GM23338 (cell line): Measurements from ENCODE around the gene MIPEP. TPM values are rescaled to one million over a fixed set of nuclear protein-coding genes. Genes with fewer than 3 reads are reported as not detected.

Experiments used
- ATAC-seq: fragments of 200-7000 bp; cut with Tn5 transposase; 3 replicates; pipeline ENCODE4 v1.9.1; 2020
- DNase-seq: peaks from one replicate; pipeline ENCODE4 v3.0.0-alpha.2; 2015; ENCODE audit warnings: low spot score
- H2AFZ ChIP-seq: fragments of 200-600 bp; sonication (generic); 2 replicates; pipeline ENCODE4 v1.8.0; 2016; ENCODE audit warnings: antibody characterized with exemption, mild to moderate bottlenecking, moderate library complexity
- H3F3A ChIP-seq: fragments of 200-600 bp; sonication (generic); replicated peaks from 2 replicates; pipeline ENCODE4 v1.8.0; 2017; ENCODE audit warnings: antibody characterized with exemption, mixed run types, low read depth
- H3K27ac ChIP-seq: fragments of 200-600 bp; sonication (generic); 2 replicates; pipeline ENCODE4 v1.6.1; 2016; ENCODE audit warnings: low read depth
- H3K27me3 ChIP-seq: fragments of 200-600 bp; sonication (generic); 2 replicates; pipeline ENCODE4 v1.8.0; 2016; ENCODE audit warnings: mild to moderate bottlenecking, mixed run types, moderate library complexity; ENCODE audit not compliant: insufficient read depth
- H3K36me3 ChIP-seq: fragments of 200-600 bp; sonication (generic); 2 replicates; pipeline ENCODE4 v1.8.0; 2016; ENCODE audit warnings: mild to moderate bottlenecking; ENCODE audit not compliant: insufficient read depth
- H3K4me1 ChIP-seq: fragments of 200-600 bp; sonication (generic); 2 replicates; pipeline ENCODE4 v1.8.0; 2016; ENCODE audit warnings: mild to moderate bottlenecking, moderate library complexity; ENCODE audit not compliant: insufficient read depth
- H3K4me2 ChIP-seq: fragments of 200-600 bp; sonication (generic); 2 replicates; pipeline ENCODE4 v1.7.1; 2017; ENCODE audit warnings: mixed run types
- H3K4me3 ChIP-seq: fragments of 200-600 bp; sonication (generic); 2 replicates; pipeline ENCODE4 v1.6.1; 2016; ENCODE audit warnings: mixed run types
- H3K79me2 ChIP-seq: fragments of 200-600 bp; sonication (generic); replicated peaks from 2 replicates; pipeline ENCODE4 v1.8.0; 2017; ENCODE audit warnings: mild to moderate bottlenecking; ENCODE audit not compliant: insufficient read depth
- H3K9me2 ChIP-seq: fragments of 200-600 bp; sonication (generic); 2 replicates; pipeline ENCODE4 v1.8.0; 2017; ENCODE audit not compliant: insufficient read depth
- H4K20me1 ChIP-seq: fragments of 200-600 bp; sonication (generic); replicated peaks from 2 replicates; pipeline ENCODE4 v1.8.0; 2017; ENCODE audit warnings: mild to moderate bottlenecking; ENCODE audit not compliant: insufficient read depth
- H3K27ac Mint-ChIP-seq: 2 replicates; pipeline ENCODE4 v1.8.0; 2020; ENCODE audit warnings: inconsistent platforms, mild to moderate bottlenecking, moderate library complexity, mixed read lengths
- H3K27me3 Mint-ChIP-seq: 3 replicates; pipeline ENCODE4 v1.8.0; 2022; ENCODE audit warnings: low read depth, mild to moderate bottlenecking, moderate library complexity, mixed read lengths, inconsistent platforms; ENCODE audit not compliant: insufficient read depth, poor library complexity
- H3K36me3 Mint-ChIP-seq: 3 replicates; pipeline ENCODE4 v1.8.0; 2021; ENCODE audit warnings: low read depth, mild to moderate bottlenecking, inconsistent platforms, moderate library complexity, mixed read lengths
- H3K4me1 Mint-ChIP-seq: 3 replicates; pipeline ENCODE4 v1.8.0; 2020; ENCODE audit warnings: mild to moderate bottlenecking, inconsistent platforms, mixed read lengths
- H3K4me3 Mint-ChIP-seq: 3 replicates; pipeline ENCODE4 v1.8.0; 2021; ENCODE audit warnings: moderate library complexity, mild to moderate bottlenecking, inconsistent platforms, mixed read lengths
- H3K9me3 Mint-ChIP-seq: 3 replicates; pipeline ENCODE4 v1.8.0; 2020; ENCODE audit warnings: moderate library complexity, mild to moderate bottlenecking, inconsistent platforms, mixed read lengths
- CREB1 ChIP-seq: fragments of 250-450 bp; sonication (Bioruptor Pico); IDR thresholded peaks from 2 replicates; pipeline ENCODE4 v1.5.0; 2020; ENCODE audit warnings: low read depth, mild to moderate bottlenecking, moderate library complexity
- EZH2 ChIP-seq: fragments of 200-600 bp; sonication (generic); IDR thresholded peaks from one replicate; pipeline ENCODE4 v1.8.0; 2017; ENCODE audit warnings: antibody characterized with exemption, mild to moderate bottlenecking, low read depth; ENCODE audit not compliant: unreplicated experiment
- EZH2phosphoT487 ChIP-seq: fragments of 200-600 bp; sonication (generic); IDR thresholded peaks from one replicate; pipeline ENCODE4 v1.8.1; 2018; ENCODE audit warnings: antibody characterized with exemption; ENCODE audit not compliant: unreplicated experiment
- JUNB ChIP-seq: IDR thresholded peaks from one replicate; pipeline ENCODE4 v1.6.1; 2016; ENCODE audit warnings: antibody characterized with exemption; ENCODE audit not compliant: unreplicated experiment
- STAT1 ChIP-seq: IDR thresholded peaks from one replicate; pipeline ENCODE4 v1.6.1; 2016; ENCODE audit warnings: antibody characterized with exemption; ENCODE audit not compliant: unreplicated experiment
- ZNF114 ChIP-seq: fragments of 250-450 bp; sonication (Bioruptor Pico); IDR thresholded peaks from 2 replicates; pipeline ENCODE4 v1.5.0; 2020; ENCODE audit warnings: mild to moderate bottlenecking, moderate library complexity
- ZNF331 ChIP-seq: fragments of 250-450 bp; sonication (Bioruptor Pico); IDR thresholded peaks from 2 replicates; pipeline ENCODE4 v1.5.0; 2020; ENCODE audit warnings: low read depth, mild to moderate bottlenecking, moderate library complexity
- polyA plus RNA-seq: library from polyadenylated mRNA; unstranded; fragments of >200 nt; fragmentation: Nextera tagmentation; extraction: Ambion mirVana; gene quantifications from 2 replicates; pipeline ENCODE4 v1.2.1, GENCODE V29; 2016
- total RNA-seq: library from RNA; depleted of rRNA; stranded (reverse); fragments of >200 nt; shearing (Covaris generic); gene quantifications from 2 replicates; pipeline ENCODE4 v1.2.3, GENCODE V29; 2014
- TF ChIP-seq, protein P1 (sequence below), 2 experiments: fragments of 200-600 bp in 1 of 2; sonication (generic) in 1 of 2; conservative IDR thresholded peaks; 2 replicates each; pipeline versions ENCODE4 v1.5.1 to v1.6.1; 2016 to 2017; ENCODE audit warnings: antibody characterized with exemption in 2 of 2, low read depth in 2 of 2, mild to moderate bottlenecking in 2 of 2, moderate library complexity in 1 of 2
- TF ChIP-seq, protein P2 (sequence below): IDR thresholded peaks from 2 replicates; pipeline ENCODE4 v1.6.1; 2016; ENCODE audit warnings: antibody characterized with exemption
- TF ChIP-seq, protein P3 (sequence below): fragments of 250-450 bp; sonication (Bioruptor Pico); IDR thresholded peaks from 2 replicates; pipeline ENCODE4 v1.5.0; 2020; ENCODE audit warnings: mild to moderate bottlenecking, moderate library complexity

The MIPEP gene
- total and polyA plus RNA-seq, 2 experiments from 2014 or later, result 20.8 to 22.5 TPM

DNA sequence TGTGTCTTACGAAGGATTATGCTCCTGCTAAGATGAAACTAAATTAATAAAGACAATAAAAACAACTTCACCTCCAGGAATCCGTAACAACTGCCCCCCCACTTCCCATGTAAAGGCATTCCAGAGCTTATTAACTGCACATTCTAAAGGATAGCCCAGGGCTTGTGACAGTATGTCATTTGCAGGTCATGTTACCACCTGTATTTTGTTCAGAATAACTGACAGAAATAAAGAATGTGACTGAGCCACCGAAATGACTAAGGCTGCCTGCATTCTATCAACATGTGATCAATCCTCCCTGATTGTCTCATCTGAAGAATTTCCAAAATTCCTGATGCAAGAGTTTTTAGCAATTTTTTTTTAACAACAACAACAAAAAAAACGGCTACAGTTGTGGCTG, 117.2 kb downstream of the MIPEP start:
- no peaks in the 10 kb centered on the region for H4K20me1 ChIP-seq
- ATAC-seq (no peak), DNase-seq (no peak)
- no peaks in the 10 kb centered on the region for H3K9me2 ChIP-seq
- no peak overlapping the region for H2AFZ ChIP-seq
- Mint-ChIP-seq H3K27me3 (no peaks in the 10 kb centered on the region), H3K36me3 (no peaks in the 10 kb centered on the region), H3K4me3 (no peak overlapping the region), H3K9me3 (no peaks in the 10 kb centered on the region), H3K27ac (no peak overlapping the region), H3K4me1 (peaks cover 11% of the 10 kb centered on the region)
- no peaks in the 10 kb centered on the region for H3F3A ChIP-seq
- H3K4me3 ChIP-seq, result no peak overlapping the region
- no peaks in the 10 kb centered on the region for H3K36me3 ChIP-seq
- H3K27me3 ChIP-seq, result no peaks in the 10 kb centered on the region
- H3K4me2 ChIP-seq, result no peak overlapping the region
- no peak for TF ChIP-seq JUNB
- TF ChIP-seq, protein P1, sequence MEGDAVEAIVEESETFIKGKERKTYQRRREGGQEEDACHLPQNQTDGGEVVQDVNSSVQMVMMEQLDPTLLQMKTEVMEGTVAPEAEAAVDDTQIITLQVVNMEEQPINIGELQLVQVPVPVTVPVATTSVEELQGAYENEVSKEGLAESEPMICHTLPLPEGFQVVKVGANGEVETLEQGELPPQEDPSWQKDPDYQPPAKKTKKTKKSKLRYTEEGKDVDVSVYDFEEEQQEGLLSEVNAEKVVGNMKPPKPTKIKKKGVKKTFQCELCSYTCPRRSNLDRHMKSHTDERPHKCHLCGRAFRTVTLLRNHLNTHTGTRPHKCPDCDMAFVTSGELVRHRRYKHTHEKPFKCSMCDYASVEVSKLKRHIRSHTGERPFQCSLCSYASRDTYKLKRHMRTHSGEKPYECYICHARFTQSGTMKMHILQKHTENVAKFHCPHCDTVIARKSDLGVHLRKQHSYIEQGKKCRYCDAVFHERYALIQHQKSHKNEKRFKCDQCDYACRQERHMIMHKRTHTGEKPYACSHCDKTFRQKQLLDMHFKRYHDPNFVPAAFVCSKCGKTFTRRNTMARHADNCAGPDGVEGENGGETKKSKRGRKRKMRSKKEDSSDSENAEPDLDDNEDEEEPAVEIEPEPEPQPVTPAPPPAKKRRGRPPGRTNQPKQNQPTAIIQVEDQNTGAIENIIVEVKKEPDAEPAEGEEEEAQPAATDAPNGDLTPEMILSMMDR (conservative IDR thresholded peaks at IDR 0.05; ENCODE audit: low read depth in 2 of 2), result no peak
- no peak for TF ChIP-seq ZNF114 (CRISPR knock-in tag)
- TF ChIP-seq, protein P2, sequence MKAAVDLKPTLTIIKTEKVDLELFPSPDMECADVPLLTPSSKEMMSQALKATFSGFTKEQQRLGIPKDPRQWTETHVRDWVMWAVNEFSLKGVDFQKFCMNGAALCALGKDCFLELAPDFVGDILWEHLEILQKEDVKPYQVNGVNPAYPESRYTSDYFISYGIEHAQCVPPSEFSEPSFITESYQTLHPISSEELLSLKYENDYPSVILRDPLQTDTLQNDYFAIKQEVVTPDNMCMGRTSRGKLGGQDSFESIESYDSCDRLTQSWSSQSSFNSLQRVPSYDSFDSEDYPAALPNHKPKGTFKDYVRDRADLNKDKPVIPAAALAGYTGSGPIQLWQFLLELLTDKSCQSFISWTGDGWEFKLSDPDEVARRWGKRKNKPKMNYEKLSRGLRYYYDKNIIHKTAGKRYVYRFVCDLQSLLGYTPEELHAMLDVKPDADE, result no peak
- TF ChIP-seq EZH2phosphoT487, result no peak
- no peak for TF ChIP-seq ZNF331 (CRISPR knock-in tag)
- no peak for TF ChIP-seq STAT1
- TF ChIP-seq CREB1 (CRISPR knock-in tag), result no peak
- H3K4me1 ChIP-seq, result no peaks in the 10 kb centered on the region
- H3K79me2 ChIP-seq, result no peaks in the 10 kb centered on the region
- H3K27ac ChIP-seq, result no peak overlapping the region

DNA sequence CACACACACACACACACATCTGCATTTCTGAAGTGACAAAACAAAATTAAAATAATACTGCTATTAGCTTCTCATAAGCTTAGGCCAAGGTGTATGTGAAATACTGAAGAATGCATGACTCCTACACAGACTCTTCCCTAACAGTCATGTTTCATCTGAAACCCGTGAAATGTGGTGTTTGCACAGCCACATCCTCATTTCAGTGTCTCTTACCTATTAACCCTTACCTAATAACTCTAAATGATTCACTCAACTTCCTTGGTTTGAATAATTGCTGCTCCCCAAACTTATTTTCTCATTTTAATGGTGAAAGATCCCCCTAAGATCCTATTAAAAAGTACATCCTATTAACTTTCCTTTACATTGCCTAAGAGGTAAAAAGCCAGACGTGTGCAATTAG, 117.6 kb downstream of the MIPEP start:
- Histone ChIP-seq H3K27me3 (no peaks in the 10 kb centered on the region), H2AFZ (no peak overlapping the region), H3K27ac (no peak overlapping the region), H3K9me2 (no peaks in the 10 kb centered on the region), H3F3A (no peaks in the 10 kb centered on the region), H3K4me3 (no peak overlapping the region), H3K4me2 (no peak overlapping the region), H3K4me1 (no peaks in the 10 kb centered on the region), H4K20me1 (no peaks in the 10 kb centered on the region), H3K79me2 (no peaks in the 10 kb centered on the region), H3K36me3 (no peaks in the 10 kb centered on the region)
- Mint-ChIP-seq H3K36me3 (no peaks in the 10 kb centered on the region), H3K4me3 (no peak overlapping the region), H3K4me1 (peaks cover 11% of the 10 kb centered on the region), H3K27ac (no peak overlapping the region), H3K9me3 (no peaks in the 10 kb centered on the region), H3K27me3 (no peaks in the 10 kb centered on the region)
- ATAC-seq, result no peak
- DNase-seq, result no peak
- TF ChIP-seq ZNF331 (CRISPR knock-in tag), result no peak
- TF ChIP-seq EZH2, result no peak
- no peak for TF ChIP-seq EZH2phosphoT487
- no peak for TF ChIP-seq STAT1
- TF ChIP-seq, protein P2, result no peak
- TF ChIP-seq, protein P3, sequence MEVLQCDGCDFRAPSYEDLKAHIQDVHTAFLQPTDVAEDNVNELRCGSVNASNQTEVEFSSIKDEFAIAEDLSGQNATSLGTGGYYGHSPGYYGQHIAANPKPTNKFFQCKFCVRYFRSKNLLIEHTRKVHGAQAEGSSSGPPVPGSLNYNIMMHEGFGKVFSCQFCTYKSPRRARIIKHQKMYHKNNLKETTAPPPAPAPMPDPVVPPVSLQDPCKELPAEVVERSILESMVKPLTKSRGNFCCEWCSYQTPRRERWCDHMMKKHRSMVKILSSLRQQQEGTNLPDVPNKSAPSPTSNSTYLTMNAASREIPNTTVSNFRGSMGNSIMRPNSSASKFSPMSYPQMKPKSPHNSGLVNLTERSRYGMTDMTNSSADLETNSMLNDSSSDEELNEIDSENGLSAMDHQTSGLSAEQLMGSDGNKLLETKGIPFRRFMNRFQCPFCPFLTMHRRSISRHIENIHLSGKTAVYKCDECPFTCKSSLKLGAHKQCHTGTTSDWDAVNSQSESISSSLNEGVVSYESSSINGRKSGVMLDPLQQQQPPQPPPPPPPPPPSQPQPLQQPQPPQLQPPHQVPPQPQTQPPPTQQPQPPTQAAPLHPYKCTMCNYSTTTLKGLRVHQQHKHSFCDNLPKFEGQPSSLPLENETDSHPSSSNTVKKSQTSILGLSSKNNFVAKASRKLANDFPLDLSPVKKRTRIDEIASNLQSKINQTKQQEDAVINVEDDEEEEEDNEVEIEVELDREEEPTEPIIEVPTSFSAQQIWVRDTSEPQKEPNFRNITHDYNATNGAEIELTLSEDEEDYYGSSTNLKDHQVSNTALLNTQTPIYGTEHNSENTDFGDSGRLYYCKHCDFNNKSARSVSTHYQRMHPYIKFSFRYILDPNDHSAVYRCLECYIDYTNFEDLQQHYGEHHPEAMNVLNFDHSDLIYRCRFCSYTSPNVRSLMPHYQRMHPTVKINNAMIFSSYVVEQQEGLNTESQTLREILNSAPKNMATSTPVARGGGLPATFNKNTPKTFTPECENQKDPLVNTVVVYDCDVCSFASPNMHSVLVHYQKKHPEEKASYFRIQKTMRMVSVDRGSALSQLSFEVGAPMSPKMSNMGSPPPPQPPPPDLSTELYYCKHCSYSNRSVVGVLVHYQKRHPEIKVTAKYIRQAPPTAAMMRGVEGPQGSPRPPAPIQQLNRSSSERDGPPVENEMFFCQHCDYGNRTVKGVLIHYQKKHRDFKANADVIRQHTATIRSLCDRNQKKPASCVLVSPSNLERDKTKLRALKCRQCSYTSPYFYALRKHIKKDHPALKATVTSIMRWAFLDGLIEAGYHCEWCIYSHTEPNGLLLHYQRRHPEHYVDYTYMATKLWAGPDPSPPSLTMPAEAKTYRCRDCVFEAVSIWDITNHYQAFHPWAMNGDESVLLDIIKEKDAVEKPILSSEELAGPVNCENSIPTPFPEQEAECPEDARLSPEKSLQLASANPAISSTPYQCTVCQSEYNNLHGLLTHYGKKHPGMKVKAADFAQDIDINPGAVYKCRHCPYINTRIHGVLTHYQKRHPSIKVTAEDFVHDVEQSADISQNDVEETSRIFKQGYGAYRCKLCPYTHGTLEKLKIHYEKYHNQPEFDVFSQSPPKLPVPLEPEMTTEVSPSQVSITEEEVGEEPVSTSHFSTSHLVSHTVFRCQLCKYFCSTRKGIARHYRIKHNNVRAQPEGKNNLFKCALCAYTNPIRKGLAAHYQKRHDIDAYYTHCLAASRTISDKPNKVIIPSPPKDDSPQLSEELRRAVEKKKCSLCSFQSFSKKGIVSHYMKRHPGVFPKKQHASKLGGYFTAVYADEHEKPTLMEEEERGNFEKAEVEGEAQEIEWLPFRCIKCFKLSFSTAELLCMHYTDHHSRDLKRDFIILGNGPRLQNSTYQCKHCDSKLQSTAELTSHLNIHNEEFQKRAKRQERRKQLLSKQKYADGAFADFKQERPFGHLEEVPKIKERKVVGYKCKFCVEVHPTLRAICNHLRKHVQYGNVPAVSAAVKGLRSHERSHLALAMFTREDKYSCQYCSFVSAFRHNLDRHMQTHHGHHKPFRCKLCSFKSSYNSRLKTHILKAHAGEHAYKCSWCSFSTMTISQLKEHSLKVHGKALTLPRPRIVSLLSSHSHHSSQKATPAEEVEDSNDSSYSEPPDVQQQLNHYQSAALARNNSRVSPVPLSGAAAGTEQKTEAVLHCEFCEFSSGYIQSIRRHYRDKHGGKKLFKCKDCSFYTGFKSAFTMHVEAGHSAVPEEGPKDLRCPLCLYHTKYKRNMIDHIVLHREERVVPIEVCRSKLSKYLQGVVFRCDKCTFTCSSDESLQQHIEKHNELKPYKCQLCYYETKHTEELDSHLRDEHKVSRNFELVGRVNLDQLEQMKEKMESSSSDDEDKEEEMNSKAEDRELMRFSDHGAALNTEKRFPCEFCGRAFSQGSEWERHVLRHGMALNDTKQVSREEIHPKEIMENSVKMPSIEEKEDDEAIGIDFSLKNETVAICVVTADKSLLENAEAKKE, result no peak
